HepG2 (cell line): ENCODE measurements around the gene PIP4K2B. TPM values are rescaled to one million over a fixed set of nuclear protein-coding genes. Genes with fewer than 3 reads are reported as not detected.

Source experiments
- ARNT2 ChIP-seq: sonication (generic); formaldehyde crosslinking; IDR thresholded peaks from 2 replicates; pipeline ENCODE4 v1.8.0; 2022; ENCODE audit warnings: mild to moderate bottlenecking, low read depth, missing genetic modification reagents, moderate library complexity
- CAMTA2 ChIP-seq: sonication (generic); formaldehyde crosslinking; IDR thresholded peaks from 2 replicates; pipeline ENCODE4 v1.4.0; 2020; ENCODE audit warnings: mild to moderate bottlenecking, missing genetic modification reagents, borderline replicate concordance
- ERF ChIP-seq: IDR thresholded peaks from 2 replicates; pipeline ENCODE4 v1.6.1; 2018; ENCODE audit warnings: missing biosample characterization, missing genetic modification reagents
- GATAD2A ChIP-seq: IDR thresholded peaks from 2 replicates; pipeline ENCODE4 v1.6.1; 2016
- HOXA7 ChIP-seq: sonication (generic); formaldehyde crosslinking; IDR thresholded peaks from 2 replicates; pipeline ENCODE4 v1.8.1; 2022; ENCODE audit warnings: mild to moderate bottlenecking, missing genetic modification reagents, moderate library complexity
- ISX ChIP-seq: sonication (generic); formaldehyde crosslinking; conservative IDR thresholded peaks from 2 replicates; pipeline ENCODE4 v1.5.0; 2020; ENCODE audit warnings: missing genetic modification reagents
- NFE2L2 ChIP-seq: fragments of 150-350 bp; IDR thresholded peaks from 2 replicates; pipeline ENCODE4 v1.6.1; 2014; ENCODE audit warnings: low read length
- SOX6 ChIP-seq, 2 experiments: fragments of 450-650 bp in 1 of 2; sonication (generic) in 1 of 2; formaldehyde crosslinking in 1 of 2; IDR thresholded peaks; 2 replicates each; pipeline versions ENCODE4 v1.4.0 to v1.6.1; 2017 to 2020; ENCODE audit warnings: antibody characterized with exemption in 1 of 2, mild to moderate bottlenecking in 1 of 2, missing genetic modification reagents in 1 of 2
- ZBTB7A ChIP-seq: sonication (generic); formaldehyde crosslinking; IDR thresholded peaks from 2 replicates; pipeline ENCODE4 v1.8.0; 2022; ENCODE audit warnings: mild to moderate bottlenecking, missing genetic modification reagents
- polyA plus RNA-seq, 8 experiments: library from polyadenylated mRNA; depleted of rRNA in 3 of 8; stranded (reverse) in 7 of 8; unstranded in 1 of 8; fragments of >200 nt; fragmentation: Illumina TruSeq in 4 of 8; extraction: Trizol in 4 of 8; gene quantifications; 2 replicates each; pipeline versions ENCODE4 v1.2.1 to v1.2.3, GENCODE V29; 2011 to 2016; ENCODE audit warnings: low read depth in 4 of 8, missing spikeins in 1 of 8, mixed read lengths in 1 of 8; ENCODE audit not compliant: insufficient read depth in 1 of 8
- total RNA-seq, 5 experiments: library from RNA; depleted of rRNA; stranded (reverse); fragments of >200 nt; fragmentation: Illumina TruSeq; extraction: Trizol; gene quantifications; 2 replicates each; pipeline ENCODE4 v1.2.3, GENCODE V29; 2016; ENCODE audit warnings: low read depth in 1 of 5
- TF ChIP-seq, protein P1 (sequence below): sonication (generic); formaldehyde crosslinking; IDR thresholded peaks from 2 replicates; pipeline ENCODE4 v1.5.0; 2020; ENCODE audit warnings: mild to moderate bottlenecking, low read depth, missing genetic modification reagents, borderline replicate concordance
- TF ChIP-seq, protein P2 (sequence below): sonication (generic); formaldehyde crosslinking; IDR thresholded peaks from 2 replicates; pipeline ENCODE4 v1.4.0; 2020; ENCODE audit warnings: missing genetic modification reagents
- TF ChIP-seq, protein P3 (sequence below): sonication (generic); formaldehyde crosslinking; IDR thresholded peaks from 2 replicates; pipeline ENCODE4 v1.8.0; 2022; ENCODE audit warnings: missing genetic modification reagents, mild to moderate bottlenecking, inconsistent platforms, borderline replicate concordance
- TF ChIP-seq, protein P4 (sequence below): sonication (generic); formaldehyde crosslinking; IDR thresholded peaks from 2 replicates; pipeline ENCODE4 v1.4.0; 2020; ENCODE audit warnings: missing genetic modification reagents
- TF ChIP-seq, protein P5 (sequence below): sonication (generic); formaldehyde crosslinking; IDR thresholded peaks from 2 replicates; pipeline ENCODE4 v1.4.0; 2020; ENCODE audit warnings: missing genetic modification reagents, borderline replicate concordance

Gene PIP4K2B
- total and polyA plus RNA-seq, 2 of the 13 experiments (the other 11 are each of a cell fraction or from before 2014, with no cell fraction given) = 20.4 to 54.0 TPM

DNA sequence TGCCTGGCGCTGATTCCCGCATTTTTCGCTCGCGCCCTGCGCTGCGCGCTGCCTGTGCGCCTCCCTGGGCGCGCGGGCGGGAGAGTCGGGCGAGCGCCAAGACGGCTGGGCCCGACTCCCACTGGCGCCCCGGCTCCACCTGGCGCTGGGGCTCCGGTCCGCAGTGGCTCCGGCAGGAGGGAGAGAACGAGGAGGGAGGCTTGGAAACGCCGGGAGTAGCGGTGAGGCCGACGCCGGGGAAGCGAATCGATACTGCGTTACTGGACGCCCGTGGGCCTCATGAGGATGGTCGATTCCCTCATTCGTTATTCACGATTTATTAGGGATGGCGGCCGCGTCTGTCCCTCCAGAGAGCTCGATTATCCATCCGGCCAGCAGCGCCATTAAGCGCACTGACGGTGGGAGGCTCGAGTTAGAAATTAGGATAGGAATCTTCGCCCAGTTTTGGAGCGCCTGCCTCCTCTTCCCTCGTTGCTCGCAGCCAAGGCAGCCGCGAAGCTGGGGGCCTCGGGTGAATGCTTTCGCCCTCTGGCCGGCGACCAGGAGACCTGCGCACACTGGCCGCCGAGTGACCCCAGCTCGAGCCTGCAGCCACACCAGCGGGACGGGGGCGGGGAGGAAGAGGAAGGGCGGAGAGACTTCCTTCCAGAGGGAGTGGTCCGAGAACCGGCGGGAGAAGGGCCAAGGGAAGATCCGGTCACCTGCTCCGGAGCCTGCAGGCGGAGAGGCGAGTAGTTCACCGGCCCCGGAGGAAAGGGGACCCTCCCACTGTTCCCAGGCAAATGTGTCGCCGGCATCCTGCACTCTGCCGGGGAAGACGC, 49.9 kb downstream of the PIP4K2B start (continued):
- TF ChIP-seq, protein P1, sequence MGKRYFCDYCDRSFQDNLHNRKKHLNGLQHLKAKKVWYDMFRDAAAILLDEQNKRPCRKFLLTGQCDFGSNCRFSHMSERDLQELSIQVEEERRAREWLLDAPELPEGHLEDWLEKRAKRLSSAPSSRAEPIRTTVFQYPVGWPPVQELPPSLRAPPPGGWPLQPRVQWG (CRISPR knock-in tag) = no peak
- TF ChIP-seq, protein P2, sequence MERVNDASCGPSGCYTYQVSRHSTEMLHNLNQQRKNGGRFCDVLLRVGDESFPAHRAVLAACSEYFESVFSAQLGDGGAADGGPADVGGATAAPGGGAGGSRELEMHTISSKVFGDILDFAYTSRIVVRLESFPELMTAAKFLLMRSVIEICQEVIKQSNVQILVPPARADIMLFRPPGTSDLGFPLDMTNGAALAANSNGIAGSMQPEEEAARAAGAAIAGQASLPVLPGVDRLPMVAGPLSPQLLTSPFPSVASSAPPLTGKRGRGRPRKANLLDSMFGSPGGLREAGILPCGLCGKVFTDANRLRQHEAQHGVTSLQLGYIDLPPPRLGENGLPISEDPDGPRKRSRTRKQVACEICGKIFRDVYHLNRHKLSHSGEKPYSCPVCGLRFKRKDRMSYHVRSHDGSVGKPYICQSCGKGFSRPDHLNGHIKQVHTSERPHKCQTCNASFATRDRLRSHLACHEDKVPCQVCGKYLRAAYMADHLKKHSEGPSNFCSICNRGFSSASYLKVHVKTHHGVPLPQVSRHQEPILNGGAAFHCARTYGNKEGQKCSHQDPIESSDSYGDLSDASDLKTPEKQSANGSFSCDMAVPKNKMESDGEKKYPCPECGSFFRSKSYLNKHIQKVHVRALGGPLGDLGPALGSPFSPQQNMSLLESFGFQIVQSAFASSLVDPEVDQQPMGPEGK (CRISPR knock-in tag) = peak; percentile 73
- TF ChIP-seq ZBTB7A (CRISPR knock-in tag) (no peak), SOX6 (IDR thresholded peaks at IDR 0.05) (no peak), SOX6 (CRISPR knock-in tag; IDR thresholded peaks at IDR 0.05) (peak; percentile 69), ISX (CRISPR knock-in tag) (no peak; the same call in 1 of the 2 replicates), ARNT2 (CRISPR knock-in tag) (peak; percentile 11; the same call in 1 of the 2 replicates), HOXA7 (CRISPR knock-in tag) (peak; percentile 70; the same call in 1 of the 2 replicates), ERF (CRISPR knock-in tag) (peak; percentile 96), NFE2L2 (no peak), GATAD2A (CRISPR knock-in tag) (peak; percentile 36; the same call in 1 of the 2 replicates), CAMTA2 (CRISPR knock-in tag) (no peak)
- TF ChIP-seq, protein P3, sequence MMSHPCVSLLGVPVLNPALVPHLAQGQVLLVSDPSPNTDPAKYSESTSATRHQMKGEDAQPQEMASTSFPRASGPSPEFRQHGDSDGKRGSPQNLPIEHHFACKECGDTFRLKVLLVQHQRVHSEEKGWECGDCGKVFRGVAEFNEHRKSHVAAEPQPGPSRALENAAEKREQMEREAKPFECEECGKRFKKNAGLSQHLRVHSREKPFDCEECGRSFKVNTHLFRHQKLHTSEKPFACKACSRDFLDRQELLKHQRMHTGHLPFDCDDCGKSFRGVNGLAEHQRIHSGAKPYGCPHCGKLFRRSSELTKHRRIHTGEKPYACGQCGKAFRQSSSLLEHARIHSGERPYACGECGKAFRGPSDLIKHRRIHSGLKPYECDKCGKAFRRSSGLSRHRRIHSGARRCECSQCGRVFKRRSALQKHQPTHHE (CRISPR knock-in tag) = peak; percentile 63; the same call in 1 of the 2 replicates
- TF ChIP-seq, protein P4, sequence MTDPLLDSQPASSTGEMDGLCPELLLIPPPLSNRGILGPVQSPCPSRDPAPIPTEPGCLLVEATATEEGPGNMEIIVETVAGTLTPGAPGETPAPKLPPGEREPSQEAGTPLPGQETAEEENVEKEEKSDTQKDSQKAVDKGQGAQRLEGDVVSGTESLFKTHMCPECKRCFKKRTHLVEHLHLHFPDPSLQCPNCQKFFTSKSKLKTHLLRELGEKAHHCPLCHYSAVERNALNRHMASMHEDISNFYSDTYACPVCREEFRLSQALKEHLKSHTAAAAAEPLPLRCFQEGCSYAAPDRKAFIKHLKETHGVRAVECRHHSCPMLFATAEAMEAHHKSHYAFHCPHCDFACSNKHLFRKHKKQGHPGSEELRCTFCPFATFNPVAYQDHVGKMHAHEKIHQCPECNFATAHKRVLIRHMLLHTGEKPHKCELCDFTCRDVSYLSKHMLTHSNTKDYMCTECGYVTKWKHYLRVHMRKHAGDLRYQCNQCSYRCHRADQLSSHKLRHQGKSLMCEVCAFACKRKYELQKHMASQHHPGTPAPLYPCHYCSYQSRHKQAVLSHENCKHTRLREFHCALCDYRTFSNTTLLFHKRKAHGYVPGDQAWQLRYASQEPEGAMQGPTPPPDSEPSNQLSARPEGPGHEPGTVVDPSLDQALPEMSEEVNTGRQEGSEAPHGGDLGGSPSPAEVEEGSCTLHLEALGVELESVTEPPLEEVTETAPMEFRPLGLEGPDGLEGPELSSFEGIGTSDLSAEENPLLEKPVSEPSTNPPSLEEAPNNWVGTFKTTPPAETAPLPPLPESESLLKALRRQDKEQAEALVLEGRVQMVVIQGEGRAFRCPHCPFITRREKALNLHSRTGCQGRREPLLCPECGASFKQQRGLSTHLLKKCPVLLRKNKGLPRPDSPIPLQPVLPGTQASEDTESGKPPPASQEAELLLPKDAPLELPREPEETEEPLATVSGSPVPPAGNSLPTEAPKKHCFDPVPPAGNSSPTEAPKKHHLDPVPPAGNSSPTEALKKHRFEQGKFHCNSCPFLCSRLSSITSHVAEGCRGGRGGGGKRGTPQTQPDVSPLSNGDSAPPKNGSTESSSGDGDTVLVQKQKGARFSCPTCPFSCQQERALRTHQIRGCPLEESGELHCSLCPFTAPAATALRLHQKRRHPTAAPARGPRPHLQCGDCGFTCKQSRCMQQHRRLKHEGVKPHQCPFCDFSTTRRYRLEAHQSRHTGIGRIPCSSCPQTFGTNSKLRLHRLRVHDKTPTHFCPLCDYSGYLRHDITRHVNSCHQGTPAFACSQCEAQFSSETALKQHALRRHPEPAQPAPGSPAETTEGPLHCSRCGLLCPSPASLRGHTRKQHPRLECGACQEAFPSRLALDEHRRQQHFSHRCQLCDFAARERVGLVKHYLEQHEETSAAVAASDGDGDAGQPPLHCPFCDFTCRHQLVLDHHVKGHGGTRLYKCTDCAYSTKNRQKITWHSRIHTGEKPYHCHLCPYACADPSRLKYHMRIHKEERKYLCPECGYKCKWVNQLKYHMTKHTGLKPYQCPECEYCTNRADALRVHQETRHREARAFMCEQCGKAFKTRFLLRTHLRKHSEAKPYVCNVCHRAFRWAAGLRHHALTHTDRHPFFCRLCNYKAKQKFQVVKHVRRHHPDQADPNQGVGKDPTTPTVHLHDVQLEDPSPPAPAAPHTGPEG (CRISPR knock-in tag) = peak; percentile 88
- TF ChIP-seq, protein P5, sequence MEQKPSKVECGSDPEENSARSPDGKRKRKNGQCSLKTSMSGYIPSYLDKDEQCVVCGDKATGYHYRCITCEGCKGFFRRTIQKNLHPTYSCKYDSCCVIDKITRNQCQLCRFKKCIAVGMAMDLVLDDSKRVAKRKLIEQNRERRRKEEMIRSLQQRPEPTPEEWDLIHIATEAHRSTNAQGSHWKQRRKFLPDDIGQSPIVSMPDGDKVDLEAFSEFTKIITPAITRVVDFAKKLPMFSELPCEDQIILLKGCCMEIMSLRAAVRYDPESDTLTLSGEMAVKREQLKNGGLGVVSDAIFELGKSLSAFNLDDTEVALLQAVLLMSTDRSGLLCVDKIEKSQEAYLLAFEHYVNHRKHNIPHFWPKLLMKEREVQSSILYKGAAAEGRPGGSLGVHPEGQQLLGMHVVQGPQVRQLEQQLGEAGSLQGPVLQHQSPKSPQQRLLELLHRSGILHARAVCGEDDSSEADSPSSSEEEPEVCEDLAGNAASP (CRISPR knock-in tag) = peak; percentile 63; the same call in 1 of the 2 replicates
